Fibroblast of the aortic adventitia (primary cell): ENCODE measurements around the gene L1CAM. TPM values are rescaled to one million over a fixed set of nuclear protein-coding genes. Genes with fewer than 3 reads are reported as not detected.

ENCODE experiments used
- DNase-seq: peaks from one replicate; pipeline ENCODE4 v3.0.0-alpha.2; 2010; ENCODE audit warnings: low read depth
- H3K4me3 ChIP-seq: 2 replicates; pipeline ENCODE4 v1.5.1; 2011; ENCODE audit warnings: low read depth, mild to moderate bottlenecking, control low read depth, low read length, moderate library complexity
- CTCF ChIP-seq: IDR thresholded peaks from 2 replicates; pipeline ENCODE4 v1.5.1; 2011; ENCODE audit warnings: mild to moderate bottlenecking, low read length, control low read depth, inconsistent platforms; ENCODE audit not compliant: insufficient read depth
- total RNA-seq: library from RNA; depleted of rRNA; stranded (reverse); fragments of >200 nt; gene quantifications from 2 replicates; pipeline ENCODE4 v1.2.3, GENCODE V29; 2012; ENCODE audit warnings: low replicate concordance

Gene L1CAM
- total RNA-seq, 1 donor: 0.36 TPM

- TF ChIP-seq CTCF: no peak
- no peak for DNase-seq
- no peak within 1 kb of the TSS for H3K4me3 ChIP-seq
Measured at GRCh38 chrX:153829799-153830639, 56.0 kb downstream of the L1CAM start, which contains the start of gene PDZD4. TSS of gene PDZD4 (minus strand) at chrX:153830544. CDS start at chrX:153830298, 246 bp downstream.

GRCh38 chrX:153829549-153829798 is 56.5 kb downstream of the L1CAM start:
- TF ChIP-seq CTCF: no peak
- DNase-seq: no peak
- no peak overlapping the region for H3K4me3 ChIP-seq

- TF ChIP-seq CTCF: no peak
- DNase-seq: no peak
- H3K4me3 ChIP-seq: no peak overlapping the region
Measured at GRCh38 chrX:153828723-153829548, 57.0 kb downstream of the L1CAM start.

- no peak overlapping the region for H3K4me3 ChIP-seq
- DNase-seq: no peak
- no peak for TF ChIP-seq CTCF
Measured at GRCh38 chrX:153828308-153828707, 57.7 kb downstream of the L1CAM start.

GRCh38 chrX:153827903-153828302 is 58.1 kb downstream of the L1CAM start:
- no peak overlapping the region for H3K4me3 ChIP-seq
- DNase-seq: no peak

GRCh38 chrX:153827016-153827415 is 59.0 kb downstream of the L1CAM start:
- H3K4me3 ChIP-seq: no peak overlapping the region
- no peak for TF ChIP-seq CTCF
- DNase-seq: no peak

More at GRCh38 chrX:153827903-153828302, 58.1 kb downstream of the L1CAM start:
- no peak for TF ChIP-seq CTCF
